ENCODE results near the gene SLC22A4. TPM values are rescaled to one million over a fixed set of nuclear protein-coding genes. Genes with fewer than 3 reads are reported as not detected.

Gene SLC22A4
- total and polyA plus RNA-seq, 4 donors = 0.25 to 42.2 (median 0.47) TPM

- Histone ChIP-seq H3K27ac (ENCODE audit: low read depth in 1 of 2, low read length in 2 of 2) (no peak overlapping the region), H3K36me3 (ENCODE audit: control insufficient read depth in 4 of 4, insufficient read depth in 3 of 4, low read depth in 1 of 4, low read length in 3 of 4) (no peaks in the 10 kb centered on the region), H3K4me1 (ENCODE audit: control insufficient read depth in 4 of 4, insufficient read depth in 4 of 4, low read length in 3 of 4) (no peaks in the 10 kb centered on the region), H3K9ac (ENCODE audit: low read depth in 1 of 2, low read length in 2 of 2) (no peak overlapping the region), H3K9me3 (ENCODE audit: control insufficient read depth in 4 of 4, low read length in 3 of 4) (no peaks in the 10 kb centered on the region), H3K27me3 (ENCODE audit: control insufficient read depth in 4 of 4, insufficient read depth in 4 of 4, low read length in 3 of 4) (no peaks in the 10 kb centered on the region), H3K4me3 (ENCODE audit: low read depth in 1 of 3, low read length in 3 of 3) (no peak overlapping the region)
- WGBS = 79% methylated on average over 7 of the region's 7 CpGs
- peak; percentile 22 for DNase-seq (ENCODE audit: low spot score)
- TF ChIP-seq CTCF (IDR thresholded peaks at IDR 0.05; ENCODE audit: low read depth, low read length, missing input control) (no peak), FOXA2 (IDR thresholded peaks at IDR 0.05) (no peak)
These were observed 30.5 kb upstream of the SLC22A4 start for GRCh38 chr5:132263548-132264261.

DNA sequence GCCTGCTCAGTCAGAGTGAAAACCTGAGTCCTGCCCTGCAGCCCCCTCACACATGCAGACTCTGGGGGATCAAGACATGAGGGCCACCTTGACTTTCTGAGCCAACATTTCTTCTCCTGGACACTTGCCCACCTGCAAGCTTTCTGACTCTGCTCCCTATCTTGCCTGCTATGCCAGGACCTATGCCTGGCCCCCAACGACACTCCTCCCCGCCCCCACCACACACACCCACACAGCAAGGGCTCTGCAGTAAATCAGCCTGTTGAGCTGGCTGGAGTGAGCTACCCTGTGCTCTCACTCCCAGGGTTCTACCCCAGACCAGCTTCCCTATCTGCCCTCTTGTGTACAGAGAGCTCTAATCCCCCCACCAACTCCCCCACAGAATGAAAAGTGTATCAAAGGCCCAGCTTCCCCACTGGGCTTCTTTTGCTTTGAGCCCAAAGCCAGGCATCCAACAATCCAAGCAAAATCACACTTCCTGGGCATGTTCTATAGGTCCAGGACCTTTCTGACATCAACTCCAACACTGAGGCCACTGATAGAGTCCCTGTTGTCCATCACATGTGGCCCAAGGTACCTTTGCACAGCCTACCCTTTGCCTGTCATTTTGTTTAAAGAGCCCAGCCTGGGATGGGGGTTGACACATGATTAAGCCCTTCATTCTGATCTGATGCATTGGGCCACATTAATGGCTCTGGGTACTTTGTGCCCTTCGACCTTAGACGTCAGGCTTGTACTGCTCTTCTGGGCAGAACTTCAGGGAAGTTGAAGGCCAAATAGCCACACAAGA is 29.5 kb upstream of the SLC22A4 start:
- no peaks in the 10 kb centered on the region for H3K9me3 ChIP-seq (ENCODE audit: control insufficient read depth in 4 of 4, low read length in 3 of 4)
- no peak overlapping the region for H3K27ac ChIP-seq (ENCODE audit: low read depth in 1 of 2, low read length in 2 of 2)
- DNase-seq (ENCODE audit: low spot score) = peak; percentile 27
- 70% methylated on average over 4 of the region's 4 CpGs for WGBS
- no peak overlapping the region for H3K9ac ChIP-seq (ENCODE audit: low read depth in 1 of 2, low read length in 2 of 2)
- H3K36me3 ChIP-seq (ENCODE audit: control insufficient read depth in 4 of 4, insufficient read depth in 3 of 4, low read depth in 1 of 4, low read length in 3 of 4) = no peaks in the 10 kb centered on the region
- H3K27me3 ChIP-seq (ENCODE audit: control insufficient read depth in 4 of 4, insufficient read depth in 4 of 4, low read length in 3 of 4) = no peaks in the 10 kb centered on the region
- no peak overlapping the region for H3K4me3 ChIP-seq (ENCODE audit: low read depth in 1 of 3, low read length in 3 of 3)
- no peaks in the 10 kb centered on the region for H3K4me1 ChIP-seq (ENCODE audit: control insufficient read depth in 4 of 4, insufficient read depth in 4 of 4, low read length in 3 of 4)
- TF ChIP-seq FOXA1 (IDR thresholded peaks at IDR 0.05) (no peak), RAD21 (IDR thresholded peaks at IDR 0.05) (no peak), TAF1 (conservative IDR thresholded peaks at IDR 0.05) (no peak), RXRA (IDR thresholded peaks at IDR 0.05) (no peak), JUND (IDR thresholded peaks at IDR 0.05) (no peak), EGR1 (IDR thresholded peaks at IDR 0.05; ENCODE audit: low read depth in 2 of 2) (no peak), FOXA2 (IDR thresholded peaks at IDR 0.05) (no peak), ATF3 (IDR thresholded peaks at IDR 0.05) (no peak), SP1 (IDR thresholded peaks at IDR 0.05) (no peak), GABPA (IDR thresholded peaks at IDR 0.05 in 1 of 2, conservative IDR thresholded peaks at IDR 0.05 in 1 of 2) (no peak)
- TF ChIP-seq, protein P1, sequence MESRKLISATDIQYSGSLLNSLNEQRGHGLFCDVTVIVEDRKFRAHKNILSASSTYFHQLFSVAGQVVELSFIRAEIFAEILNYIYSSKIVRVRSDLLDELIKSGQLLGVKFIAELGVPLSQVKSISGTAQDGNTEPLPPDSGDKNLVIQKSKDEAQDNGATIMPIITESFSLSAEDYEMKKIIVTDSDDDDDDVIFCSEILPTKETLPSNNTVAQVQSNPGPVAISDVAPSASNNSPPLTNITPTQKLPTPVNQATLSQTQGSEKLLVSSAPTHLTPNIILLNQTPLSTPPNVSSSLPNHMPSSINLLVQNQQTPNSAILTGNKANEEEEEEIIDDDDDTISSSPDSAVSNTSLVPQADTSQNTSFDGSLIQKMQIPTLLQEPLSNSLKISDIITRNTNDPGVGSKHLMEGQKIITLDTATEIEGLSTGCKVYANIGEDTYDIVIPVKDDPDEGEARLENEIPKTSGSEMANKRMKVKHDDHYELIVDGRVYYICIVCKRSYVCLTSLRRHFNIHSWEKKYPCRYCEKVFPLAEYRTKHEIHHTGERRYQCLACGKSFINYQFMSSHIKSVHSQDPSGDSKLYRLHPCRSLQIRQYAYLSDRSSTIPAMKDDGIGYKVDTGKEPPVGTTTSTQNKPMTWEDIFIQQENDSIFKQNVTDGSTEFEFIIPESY (IDR thresholded peaks at IDR 0.05) = no peak
